Measurements from ENCODE around the gene SZRD1.

DNA sequence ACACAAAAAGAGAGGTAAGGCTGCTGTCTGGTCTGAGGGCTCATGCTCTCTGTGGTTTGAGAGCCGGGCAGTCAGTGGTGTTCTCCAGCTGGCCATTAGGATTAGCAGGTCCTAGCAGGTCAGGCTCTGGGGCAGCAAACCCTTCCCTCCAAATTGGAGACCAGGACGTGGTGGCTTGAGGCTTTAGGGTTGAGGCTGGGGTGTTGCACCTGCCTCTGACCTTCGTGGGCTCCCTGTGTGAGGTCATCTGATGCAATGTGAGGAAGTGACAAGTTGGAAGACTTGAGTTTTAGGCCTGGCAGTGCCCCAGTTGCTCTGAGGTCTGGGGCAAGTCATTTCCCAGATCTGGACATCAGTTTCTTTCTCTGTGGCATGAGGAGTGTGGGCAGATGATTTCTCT, 24.4 kb downstream of the SZRD1 start:
- TF ChIP-seq, protein P1, sequence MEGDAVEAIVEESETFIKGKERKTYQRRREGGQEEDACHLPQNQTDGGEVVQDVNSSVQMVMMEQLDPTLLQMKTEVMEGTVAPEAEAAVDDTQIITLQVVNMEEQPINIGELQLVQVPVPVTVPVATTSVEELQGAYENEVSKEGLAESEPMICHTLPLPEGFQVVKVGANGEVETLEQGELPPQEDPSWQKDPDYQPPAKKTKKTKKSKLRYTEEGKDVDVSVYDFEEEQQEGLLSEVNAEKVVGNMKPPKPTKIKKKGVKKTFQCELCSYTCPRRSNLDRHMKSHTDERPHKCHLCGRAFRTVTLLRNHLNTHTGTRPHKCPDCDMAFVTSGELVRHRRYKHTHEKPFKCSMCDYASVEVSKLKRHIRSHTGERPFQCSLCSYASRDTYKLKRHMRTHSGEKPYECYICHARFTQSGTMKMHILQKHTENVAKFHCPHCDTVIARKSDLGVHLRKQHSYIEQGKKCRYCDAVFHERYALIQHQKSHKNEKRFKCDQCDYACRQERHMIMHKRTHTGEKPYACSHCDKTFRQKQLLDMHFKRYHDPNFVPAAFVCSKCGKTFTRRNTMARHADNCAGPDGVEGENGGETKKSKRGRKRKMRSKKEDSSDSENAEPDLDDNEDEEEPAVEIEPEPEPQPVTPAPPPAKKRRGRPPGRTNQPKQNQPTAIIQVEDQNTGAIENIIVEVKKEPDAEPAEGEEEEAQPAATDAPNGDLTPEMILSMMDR (IDR thresholded peaks at IDR 0.05) = no peak
- TF ChIP-seq POLR2A (IDR thresholded peaks at IDR 0.05) = no peak

Data from uterus (tissue), 2 donors.